Caco-2 (cell line): ENCODE measurements around the gene MREG. TPM values are rescaled to one million over a fixed set of nuclear protein-coding genes. Genes with fewer than 3 reads are reported as not detected.

Experiments
- BruUV-seq: library from RNA; stranded (reverse); fragments of 400-500 nt; replicated peaks from 2 replicates; lab custom pipeline; 2021; lab: Mats Ljungman, UMichigan
- CTCF ChIA-PET: fragments of 300-600 bp; sonication (Branson Sonifier 250); formaldehyde crosslinking; loops from one replicate; lab custom pipeline; 2022; ENCODE audit warnings: antibody characterized with exemption; lab: Charles Lee
- POLR2A ChIA-PET: fragments of 300-600 bp; sonication (Branson Sonifier 250); formaldehyde crosslinking; loops from one replicate; lab custom pipeline; 2022; ENCODE audit warnings: antibody characterized with exemption; lab: Charles Lee
- DNase-seq, 2 experiments: peaks; one replicate each; pipeline versions ENCODE4 v3.0.0 to v3.0.0-alpha.2; 2020 to 2022
- H3K27me3 ChIP-seq: replicated peaks from 2 replicates; pipeline ENCODE4 v1.6.0; 2011; ENCODE audit warnings: low read length; ENCODE audit not compliant: control insufficient read depth, insufficient read depth
- H3K36me3 ChIP-seq: 2 replicates; pipeline ENCODE4 v1.5.1; 2011; ENCODE audit warnings: low read length; ENCODE audit not compliant: control insufficient read depth, insufficient read depth
- H3K4me1 ChIP-seq: fragments of 250-450 bp; sonication (Bioruptor Pico); 2 replicates; pipeline ENCODE4 v1.5.1; 2020; ENCODE audit warnings: mild to moderate bottlenecking
- H3K4me3 ChIP-seq: 2 replicates; pipeline ENCODE4 v1.5.1; 2011; ENCODE audit warnings: low read depth, mild to moderate bottlenecking, control low read depth, low read length
- H3K9me3 ChIP-seq: fragments of 250-450 bp; sonication (Bioruptor Pico); 2 replicates; pipeline ENCODE4 v1.5.1; 2020; ENCODE audit warnings: mild to moderate bottlenecking, moderate library complexity
- H3K27ac Mint-ChIP-seq: one replicate; pipeline ENCODE4 v1.8.0; 2022; ENCODE audit warnings: mixed read lengths; ENCODE audit not compliant: unreplicated experiment
- H3K27me3 Mint-ChIP-seq: one replicate; pipeline ENCODE4 v1.8.0; 2022; ENCODE audit warnings: mixed read lengths; ENCODE audit not compliant: insufficient read depth, unreplicated experiment
- H3K36me3 Mint-ChIP-seq: one replicate; pipeline ENCODE4 v1.8.0; 2022; ENCODE audit warnings: mild to moderate bottlenecking, mixed read lengths; ENCODE audit not compliant: insufficient read depth, unreplicated experiment
- H3K4me1 Mint-ChIP-seq: one replicate; pipeline ENCODE4 v1.8.0; 2022; ENCODE audit warnings: low read depth, mixed read lengths; ENCODE audit not compliant: unreplicated experiment
- H3K4me3 Mint-ChIP-seq: one replicate; pipeline ENCODE4 v1.8.0; 2022; ENCODE audit warnings: mild to moderate bottlenecking, moderate library complexity, mixed read lengths; ENCODE audit not compliant: unreplicated experiment
- H3K9me3 Mint-ChIP-seq: one replicate; pipeline ENCODE4 v1.8.0; 2022; ENCODE audit warnings: mixed read lengths; ENCODE audit not compliant: unreplicated experiment
- intact Hi-C: fragments of 100-400 bp; cut with micrococcal nuclease; formaldehyde crosslinking; loops from one replicate; pipeline ENCODE4 v1.10.0; 2022; ENCODE audit not compliant: unreplicated experiment
- total RNA-seq: library from RNA; stranded (reverse); gene quantifications from 2 replicates; pipeline ENCODE4 v1.2.3, GENCODE V29; 2022
- TF ChIP-seq, protein P1 (sequence below), 2 experiments: fragments of 200-600 bp in 1 of 2; IDR thresholded peaks; 1 replicate in 1 of 2; 2 replicates in 1 of 2; pipeline versions ENCODE4 v1.5.1 to v1.8.0; 2011 to 2022; ENCODE audit warnings: antibody characterized with exemption in 1 of 2, control low read depth in 1 of 2, inconsistent platforms in 1 of 2, low read depth in 1 of 2, low read length in 1 of 2, mild to moderate bottlenecking in 1 of 2, moderate library complexity in 1 of 2; ENCODE audit not compliant: insufficient read depth in 1 of 2, severe bottlenecking in 1 of 2, unreplicated experiment in 1 of 2

Gene MREG
- total RNA-seq, 1 experiment from 2014 or later, result 43.8 TPM

DNA sequence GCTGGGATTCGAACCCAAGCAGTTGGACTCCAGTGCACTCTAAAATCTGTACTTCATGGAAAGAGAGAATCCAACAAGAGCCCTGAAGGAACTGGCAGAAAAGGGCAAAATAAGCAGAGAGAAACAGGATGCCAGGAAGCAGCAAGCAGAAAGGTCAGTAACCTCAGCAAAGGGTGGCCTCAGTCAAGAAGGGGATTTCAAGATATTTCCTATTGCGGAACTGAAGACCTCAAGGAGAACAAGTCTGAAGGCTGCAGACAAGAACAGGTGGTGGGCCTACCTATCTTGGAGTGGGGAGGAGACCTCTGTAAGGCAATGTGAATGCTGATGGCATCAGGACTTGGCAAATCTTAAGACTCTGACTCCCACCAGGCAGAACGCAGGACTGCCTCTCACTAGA lies 20.1 kb upstream of the MREG start:
- intact Hi-C loops, result loop anchor here (1.0 kb wide), 1 partner anchor 26 kb away; no protein-coding TSS in a partner anchor
- no peaks in the 10 kb centered on the region for H3K27me3 Mint-ChIP-seq
- Histone ChIP-seq H3K9me3 (no peaks in the 10 kb centered on the region), H3K4me1 (no peaks in the 10 kb centered on the region), H3K4me3 (no peak overlapping the region), H3K36me3 (no peaks in the 10 kb centered on the region; the same call in 1 of the 2 replicates), H3K27me3 (no peaks in the 10 kb centered on the region)
- DNase-seq, result no peak
- H3K36me3 Mint-ChIP-seq, result peaks cover 7% of the 10 kb centered on the region
- no TSS peak for BruUV-seq
- H3K4me3 Mint-ChIP-seq, result no peak overlapping the region
- no peaks in the 10 kb centered on the region for H3K4me1 Mint-ChIP-seq
- H3K9me3 Mint-ChIP-seq, result no peaks in the 10 kb centered on the region
- TF ChIP-seq, protein P1, sequence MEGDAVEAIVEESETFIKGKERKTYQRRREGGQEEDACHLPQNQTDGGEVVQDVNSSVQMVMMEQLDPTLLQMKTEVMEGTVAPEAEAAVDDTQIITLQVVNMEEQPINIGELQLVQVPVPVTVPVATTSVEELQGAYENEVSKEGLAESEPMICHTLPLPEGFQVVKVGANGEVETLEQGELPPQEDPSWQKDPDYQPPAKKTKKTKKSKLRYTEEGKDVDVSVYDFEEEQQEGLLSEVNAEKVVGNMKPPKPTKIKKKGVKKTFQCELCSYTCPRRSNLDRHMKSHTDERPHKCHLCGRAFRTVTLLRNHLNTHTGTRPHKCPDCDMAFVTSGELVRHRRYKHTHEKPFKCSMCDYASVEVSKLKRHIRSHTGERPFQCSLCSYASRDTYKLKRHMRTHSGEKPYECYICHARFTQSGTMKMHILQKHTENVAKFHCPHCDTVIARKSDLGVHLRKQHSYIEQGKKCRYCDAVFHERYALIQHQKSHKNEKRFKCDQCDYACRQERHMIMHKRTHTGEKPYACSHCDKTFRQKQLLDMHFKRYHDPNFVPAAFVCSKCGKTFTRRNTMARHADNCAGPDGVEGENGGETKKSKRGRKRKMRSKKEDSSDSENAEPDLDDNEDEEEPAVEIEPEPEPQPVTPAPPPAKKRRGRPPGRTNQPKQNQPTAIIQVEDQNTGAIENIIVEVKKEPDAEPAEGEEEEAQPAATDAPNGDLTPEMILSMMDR (IDR thresholded peaks at IDR 0.05; ENCODE audit: insufficient read depth in 1 of 2, low read depth in 1 of 2, low read length in 1 of 2, severe bottlenecking in 1 of 2, unreplicated experiment in 1 of 2), result no peak
- ChIA-PET POLR2A (no interaction called here), CTCF (interaction anchor here (0.8 to 1.0 kb wide), 2 partner anchors 13 to 75 kb away, joined by 3 to 4 read pairs; partner anchors contain the start of gene XRCC5)
- no peak overlapping the region for H3K27ac Mint-ChIP-seq

DNA sequence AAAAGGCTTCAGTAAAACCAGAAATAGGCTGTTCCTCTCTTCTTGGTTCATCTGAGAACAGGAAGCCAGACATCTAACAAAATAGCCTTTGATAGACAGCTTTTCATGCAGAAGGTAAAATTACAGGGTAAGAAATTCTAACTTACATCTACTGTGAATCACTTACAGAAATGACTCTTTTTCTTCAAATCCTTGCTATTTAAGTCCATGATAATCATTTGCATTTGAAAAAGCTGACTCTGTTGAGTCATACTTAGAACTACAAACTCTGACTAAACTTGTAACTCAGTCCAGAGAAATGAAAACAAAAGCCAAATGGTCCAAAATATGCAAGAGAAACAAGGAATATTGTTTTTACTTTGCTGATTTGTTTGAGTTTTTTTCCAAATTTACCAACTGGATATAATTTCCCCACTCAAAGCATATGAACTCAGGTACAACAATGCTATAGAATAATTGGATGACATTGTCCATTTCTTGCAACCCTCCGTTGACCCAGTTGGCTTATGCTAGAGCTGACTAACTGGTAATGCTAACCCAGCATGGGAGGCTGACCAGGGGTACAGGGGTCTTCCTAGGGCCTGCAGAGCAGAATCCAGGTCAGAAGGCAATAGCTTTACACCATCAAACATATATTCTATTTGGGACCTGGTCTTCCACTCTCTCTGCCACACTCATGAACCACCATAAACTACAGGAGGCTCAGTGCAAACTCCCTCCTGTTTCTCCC lies 18.8 kb upstream of the MREG start:
- H3K4me1 ChIP-seq, result no peaks in the 10 kb centered on the region
- BruUV-seq, result no TSS peak

DNA sequence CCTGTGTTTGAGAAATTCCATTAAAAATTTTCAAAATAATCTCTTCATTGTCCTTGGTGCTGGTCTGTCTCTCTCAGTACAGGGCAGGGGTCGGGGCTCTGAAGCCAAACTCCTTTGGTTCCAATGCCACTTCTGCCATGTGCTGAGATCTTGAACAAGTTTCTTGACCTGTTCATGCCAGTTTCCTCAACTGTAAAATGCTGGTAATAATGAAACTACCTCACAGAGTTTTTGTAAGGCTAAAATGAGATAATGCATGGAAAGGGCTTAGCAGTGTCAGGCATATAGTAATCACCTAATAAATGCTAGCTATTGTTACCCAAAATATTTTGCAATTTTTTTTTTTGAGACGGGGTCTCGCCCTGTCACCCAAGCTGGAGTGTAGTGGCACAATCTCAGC lies 16.9 kb upstream of the MREG start:
- Mint-ChIP-seq H3K9me3 (no peaks in the 10 kb centered on the region), H3K27me3 (no peaks in the 10 kb centered on the region), H3K27ac (no peak overlapping the region), H3K36me3 (peaks cover 7% of the 10 kb centered on the region), H3K4me3 (no peak overlapping the region), H3K4me1 (no peaks in the 10 kb centered on the region)
- no TSS peak for BruUV-seq
- DNase-seq, result no peak
- no peaks in the 10 kb centered on the region for H3K4me1 ChIP-seq
- no peak overlapping the region for H3K4me3 ChIP-seq
- H3K27me3 ChIP-seq, result no peaks in the 10 kb centered on the region
- no peaks in the 10 kb centered on the region; the same call in 1 of the 2 replicates for H3K36me3 ChIP-seq
- intact Hi-C loops, result no loop called here
- H3K9me3 ChIP-seq, result no peaks in the 10 kb centered on the region
- TF ChIP-seq, protein P1 (IDR thresholded peaks at IDR 0.05; ENCODE audit: insufficient read depth in 1 of 2, low read depth in 1 of 2, low read length in 1 of 2, severe bottlenecking in 1 of 2, unreplicated experiment in 1 of 2), result no peak
- ChIA-PET POLR2A (no interaction called here), CTCF (no interaction called here)

More for the DNA sequence above, 18.8 kb upstream of the MREG start:
- Histone ChIP-seq H3K36me3 (no peaks in the 10 kb centered on the region; the same call in 1 of the 2 replicates), H3K9me3 (no peaks in the 10 kb centered on the region), H3K27me3 (no peaks in the 10 kb centered on the region), H3K4me3 (no peak overlapping the region)
- Mint-ChIP-seq H3K9me3 (no peaks in the 10 kb centered on the region), H3K36me3 (peaks cover 7% of the 10 kb centered on the region), H3K4me1 (no peaks in the 10 kb centered on the region), H3K27ac (no peak overlapping the region), H3K27me3 (no peaks in the 10 kb centered on the region), H3K4me3 (no peak overlapping the region)
- TF ChIP-seq, protein P1 (IDR thresholded peaks at IDR 0.05; ENCODE audit: insufficient read depth in 1 of 2, low read depth in 1 of 2, low read length in 1 of 2, severe bottlenecking in 1 of 2, unreplicated experiment in 1 of 2), result no peak
- DNase-seq, result no peak
- POLR2A ChIA-PET, result no interaction called here
- CTCF ChIA-PET, result interaction anchor here (0.8 kb wide), 1 partner anchor 9 kb away, joined by 3 read pairs; no protein-coding TSS in a partner anchor
- intact Hi-C loops, result loop anchor here (1.0 kb wide), 1 partner anchor 46 kb away; no protein-coding TSS in a partner anchor
